T-helper 17 cell (primary cell): ENCODE data around the gene SOCS1. TPM values are rescaled to one million over a fixed set of nuclear protein-coding genes. Genes with fewer than 3 reads are reported as not detected.
A peak's percentile ranks its signal among the peaks of the same experiment; 100 is the strongest.

ENCODE experiments used
- ATAC-seq: fragments of 150-1000 bp; cut with Tn5 transposase; 2 replicates; pipeline ENCODE4 v1.10.0; 2021; ENCODE audit warnings: mild to moderate bottlenecking, moderate library complexity
- DNase-seq, 3 donors: peaks; one replicate each; pipeline versions ENCODE4 v3.0.0 to v3.0.0-alpha.2; 2020 to 2021
- H3K9me3 ChIP-seq: one replicate; pipeline ENCODE4 v1.7.0; 2013; ENCODE audit warnings: low read length, mild to moderate bottlenecking; ENCODE audit not compliant: control insufficient read depth, poor library complexity, severe bottlenecking
- H3K27ac Mint-ChIP-seq: one replicate; pipeline ENCODE4 v1.8.0; 2022; ENCODE audit warnings: mild to moderate bottlenecking, moderate library complexity, mixed read lengths
- H3K27me3 Mint-ChIP-seq: one replicate; pipeline ENCODE4 v1.8.0; 2022; ENCODE audit warnings: mixed read lengths
- H3K36me3 Mint-ChIP-seq: one replicate; pipeline ENCODE4 v1.8.0; 2022; ENCODE audit warnings: low read depth, mixed read lengths
- H3K4me1 Mint-ChIP-seq: one replicate; pipeline ENCODE4 v1.8.0; 2022; ENCODE audit warnings: mild to moderate bottlenecking, mixed read lengths
- H3K4me3 Mint-ChIP-seq: one replicate; pipeline ENCODE4 v1.8.0; 2022; ENCODE audit warnings: mild to moderate bottlenecking, moderate library complexity, mixed read lengths
- total RNA-seq, 4 donors: library from RNA in 2 of 4; stranded (reverse) in 2 of 4; gene quantifications; one replicate each; pipeline ENCODE4 v1.2.3 and lab custom pipeline; 2022 to 2026

The SOCS1 gene
- total RNA-seq, 2 donors from 2014 or later: 42.1 to 49.5 TPM

GRCh38 chr16:11262915-11263314, 6.9 kb upstream of the SOCS1 start:
- DNase-seq: no peak
- peak overlapping the region; percentile 89 for H3K27ac Mint-ChIP-seq
- no peaks in the 10 kb centered on the region for H3K27me3 Mint-ChIP-seq
- ATAC-seq: no peak
- no peaks in the 10 kb centered on the region for H3K36me3 Mint-ChIP-seq
- no peaks in the 10 kb centered on the region for H3K9me3 ChIP-seq
- H3K4me1 Mint-ChIP-seq: peaks cover 31% of the 10 kb centered on the region
- H3K4me3 Mint-ChIP-seq: no peak overlapping the region

DNA sequence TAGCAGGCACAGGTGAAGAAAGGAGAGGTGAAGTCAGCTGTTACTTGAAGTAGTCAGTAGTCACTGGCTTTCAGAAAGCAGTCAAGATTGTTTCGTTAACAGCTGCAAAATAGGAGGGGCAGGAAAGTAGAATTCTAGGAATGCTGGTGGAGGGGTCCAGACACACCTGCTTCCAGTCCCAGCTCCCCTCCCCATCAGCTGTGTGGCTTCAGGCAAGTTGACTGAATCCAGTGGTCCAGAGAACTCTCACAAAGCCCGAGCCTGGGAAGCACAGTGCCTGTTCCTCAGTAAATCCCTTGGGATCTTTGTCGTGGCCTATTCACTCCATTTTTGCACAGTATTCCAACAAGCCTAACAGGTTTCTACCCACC, 4.6 kb upstream of the SOCS1 start:
- peaks cover 44% of the 10 kb centered on the region for H3K4me1 Mint-ChIP-seq
- H3K27ac Mint-ChIP-seq: no peak overlapping the region
- H3K27me3 Mint-ChIP-seq: no peaks in the 10 kb centered on the region
- no peak for DNase-seq
- no peak for ATAC-seq
- H3K36me3 Mint-ChIP-seq: no peaks in the 10 kb centered on the region
- H3K9me3 ChIP-seq: no peaks in the 10 kb centered on the region
- H3K4me3 Mint-ChIP-seq: no peak overlapping the region

GRCh38 chr16:11259655-11260595, 3.9 kb upstream of the SOCS1 start:
- DNase-seq (no peak), ATAC-seq (no peak)
- H3K27me3 Mint-ChIP-seq: no peaks in the 10 kb centered on the region
- H3K9me3 ChIP-seq: no peaks in the 10 kb centered on the region
- H3K27ac Mint-ChIP-seq: no peak overlapping the region
- no peaks in the 10 kb centered on the region for H3K36me3 Mint-ChIP-seq
- H3K4me1 Mint-ChIP-seq: peaks cover 42% of the 10 kb centered on the region
- H3K4me3 Mint-ChIP-seq: peak overlapping the region; percentile 22

- Mint-ChIP-seq H3K4me3 (peak overlapping the region; percentile 69), H3K4me1 (peaks cover 39% of the 10 kb centered on the region)
These were observed 2.8 kb upstream of the SOCS1 start for GRCh38 chr16:11258553-11259492.

GRCh38 chr16:11257131-11257938, 1.3 kb upstream of the SOCS1 start:
- peak overlapping the region; percentile 98 for H3K4me3 Mint-ChIP-seq
- no peaks in the 10 kb centered on the region for H3K36me3 Mint-ChIP-seq

More at GRCh38 chr16:11258553-11259492, 2.8 kb upstream of the SOCS1 start:
- Mint-ChIP-seq H3K27ac (peak overlapping the region; percentile 62), H3K27me3 (no peaks in the 10 kb centered on the region), H3K36me3 (no peaks in the 10 kb centered on the region)
- no peaks in the 10 kb centered on the region for H3K9me3 ChIP-seq
- no peak for DNase-seq
- no peak for ATAC-seq

DNA sequence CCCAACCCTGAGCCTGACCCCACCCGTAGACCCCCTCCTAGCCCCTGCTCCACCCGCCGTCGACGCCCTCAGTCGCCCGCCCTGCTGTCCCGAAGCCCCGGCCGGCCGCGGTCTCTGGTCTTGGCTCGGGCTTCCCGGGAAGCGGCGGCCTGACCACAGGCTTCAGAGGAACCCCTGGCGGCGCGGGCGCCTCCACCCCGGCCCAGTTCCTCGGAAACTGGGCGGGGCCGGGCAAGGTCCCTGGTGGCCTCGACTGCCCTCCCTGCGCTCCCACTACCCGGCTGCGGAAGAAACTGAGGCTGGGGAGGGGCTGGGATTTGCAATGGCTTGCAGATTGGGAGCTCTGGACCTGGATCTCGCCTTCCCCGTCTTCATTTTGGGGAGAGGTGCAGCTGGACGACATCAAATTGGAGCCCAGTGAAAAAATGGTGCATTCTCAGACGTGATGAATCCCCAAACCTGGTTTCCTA, 692 bp upstream of the SOCS1 start:
- Mint-ChIP-seq H3K36me3 (peaks cover 2% of the 10 kb centered on the region), H3K27me3 (no peaks in the 10 kb centered on the region), H3K4me1 (peaks cover 46% of the 10 kb centered on the region), H3K27ac (peak overlapping the region; percentile 97), H3K4me3 (peak overlapping the region; percentile 98)
- no peaks in the 10 kb centered on the region for H3K9me3 ChIP-seq
- ATAC-seq (no peak), DNase-seq (peak in 2 of 3 donors; percentile 30 to 34)

More at GRCh38 chr16:11257131-11257938, 1.3 kb upstream of the SOCS1 start:
- DNase-seq (peak; percentile 22 to 39 (median 36)), ATAC-seq (peak; percentile 12)
- Mint-ChIP-seq H3K27me3 (no peaks in the 10 kb centered on the region), H3K4me1 (peaks cover 40% of the 10 kb centered on the region), H3K27ac (peak overlapping the region; percentile 97)
- H3K9me3 ChIP-seq: no peaks in the 10 kb centered on the region

DNA sequence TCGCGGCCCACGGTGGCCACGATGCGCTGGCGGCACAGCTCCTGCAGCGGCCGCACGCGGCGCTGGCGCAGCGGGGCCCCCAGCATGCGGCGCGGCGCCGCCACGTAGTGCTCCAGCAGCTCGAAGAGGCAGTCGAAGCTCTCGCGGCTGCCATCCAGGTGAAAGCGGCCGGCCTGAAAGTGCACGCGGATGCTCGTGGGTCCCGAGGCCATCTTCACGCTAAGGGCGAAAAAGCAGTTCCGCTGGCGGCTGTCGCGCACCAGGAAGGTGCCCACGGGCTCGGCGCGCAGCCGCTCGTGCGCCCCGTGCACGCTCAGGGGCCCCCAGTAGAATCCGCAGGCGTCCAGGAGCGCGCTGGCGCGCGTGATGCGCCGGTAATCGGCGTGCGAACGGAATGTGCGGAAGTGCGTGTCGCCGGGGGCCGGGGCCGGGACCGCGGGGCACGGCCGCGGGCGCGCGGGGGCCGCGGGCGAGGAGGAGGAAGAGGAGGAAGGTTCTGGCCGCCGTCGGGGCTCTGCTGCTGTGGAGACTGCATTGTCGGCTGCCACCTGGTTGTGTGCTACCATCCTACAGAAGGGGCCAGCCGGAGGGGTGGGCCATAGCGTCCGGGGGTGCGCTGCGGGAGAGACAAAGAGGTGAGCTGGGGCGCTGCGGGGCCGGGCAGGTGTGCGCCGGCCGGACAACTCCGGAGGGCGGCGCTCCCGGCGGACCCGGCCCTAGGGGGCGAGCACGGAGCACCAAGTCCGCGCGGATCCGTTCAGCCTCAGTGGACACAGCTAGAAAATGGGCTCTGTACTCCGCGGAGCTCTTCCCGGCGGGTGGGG, 879 bp downstream of the SOCS1 start:
- Mint-ChIP-seq H3K36me3 (peaks cover 2% of the 10 kb centered on the region), H3K27me3 (no peaks in the 10 kb centered on the region), H3K4me1 (peaks cover 52% of the 10 kb centered on the region), H3K27ac (peak overlapping the region; percentile 97), H3K4me3 (peak overlapping the region; percentile 91)
- DNase-seq: peak; percentile 48 to 63 (median 53)
- H3K9me3 ChIP-seq: no peaks in the 10 kb centered on the region
- ATAC-seq: peak; percentile 43

DNA sequence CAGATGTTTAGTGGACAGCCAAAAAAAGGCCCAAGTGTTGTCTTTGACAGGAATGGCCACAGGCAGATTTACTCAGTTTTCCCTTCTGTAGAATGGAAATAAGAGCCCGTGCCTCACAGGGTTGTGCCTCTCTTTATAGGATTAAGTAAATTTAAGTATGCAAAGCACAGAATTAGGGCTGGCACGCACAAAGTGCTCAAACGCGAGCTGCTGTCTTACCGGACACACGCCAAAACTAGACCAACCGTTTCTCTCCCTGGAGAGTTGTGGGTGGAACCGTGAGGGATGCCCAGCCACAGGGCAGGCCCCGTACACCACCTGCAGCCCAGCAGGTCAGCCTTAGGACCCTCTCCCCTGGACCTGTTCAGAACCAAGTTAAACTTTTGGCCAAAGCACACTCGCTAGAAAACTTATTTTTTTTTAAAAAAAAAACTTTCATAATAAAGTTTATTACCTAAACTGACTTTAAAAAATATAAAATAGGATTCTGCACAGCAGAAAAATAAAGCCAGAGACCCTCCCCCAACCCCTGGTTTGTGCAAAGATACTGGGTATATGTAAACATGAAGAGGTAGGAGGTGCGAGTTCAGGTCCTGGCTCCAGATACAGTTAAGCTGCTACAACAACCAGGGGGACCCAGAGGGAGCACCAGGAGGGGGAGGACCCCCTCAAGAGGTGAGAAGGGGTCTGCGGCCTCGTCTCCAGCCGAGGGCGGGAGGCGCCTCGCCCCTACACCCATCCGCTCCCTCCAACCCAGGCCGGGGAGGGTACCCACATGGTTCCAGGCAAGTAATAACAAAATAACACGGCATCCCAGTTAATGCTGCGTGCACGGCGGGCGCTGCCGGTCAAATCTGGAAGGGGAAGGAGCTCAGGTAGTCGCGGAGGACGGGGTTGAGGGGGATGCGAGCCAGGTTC, 1.8 kb downstream of the SOCS1 start:
- Mint-ChIP-seq H3K27ac (peak overlapping the region; percentile 97), H3K27me3 (no peaks in the 10 kb centered on the region), H3K4me1 (peaks cover 46% of the 10 kb centered on the region), H3K4me3 (peak overlapping the region; percentile 91), H3K36me3 (peaks cover 2% of the 10 kb centered on the region)
- ATAC-seq (no peak), DNase-seq (no peak)
- H3K9me3 ChIP-seq: no peaks in the 10 kb centered on the region

DNA sequence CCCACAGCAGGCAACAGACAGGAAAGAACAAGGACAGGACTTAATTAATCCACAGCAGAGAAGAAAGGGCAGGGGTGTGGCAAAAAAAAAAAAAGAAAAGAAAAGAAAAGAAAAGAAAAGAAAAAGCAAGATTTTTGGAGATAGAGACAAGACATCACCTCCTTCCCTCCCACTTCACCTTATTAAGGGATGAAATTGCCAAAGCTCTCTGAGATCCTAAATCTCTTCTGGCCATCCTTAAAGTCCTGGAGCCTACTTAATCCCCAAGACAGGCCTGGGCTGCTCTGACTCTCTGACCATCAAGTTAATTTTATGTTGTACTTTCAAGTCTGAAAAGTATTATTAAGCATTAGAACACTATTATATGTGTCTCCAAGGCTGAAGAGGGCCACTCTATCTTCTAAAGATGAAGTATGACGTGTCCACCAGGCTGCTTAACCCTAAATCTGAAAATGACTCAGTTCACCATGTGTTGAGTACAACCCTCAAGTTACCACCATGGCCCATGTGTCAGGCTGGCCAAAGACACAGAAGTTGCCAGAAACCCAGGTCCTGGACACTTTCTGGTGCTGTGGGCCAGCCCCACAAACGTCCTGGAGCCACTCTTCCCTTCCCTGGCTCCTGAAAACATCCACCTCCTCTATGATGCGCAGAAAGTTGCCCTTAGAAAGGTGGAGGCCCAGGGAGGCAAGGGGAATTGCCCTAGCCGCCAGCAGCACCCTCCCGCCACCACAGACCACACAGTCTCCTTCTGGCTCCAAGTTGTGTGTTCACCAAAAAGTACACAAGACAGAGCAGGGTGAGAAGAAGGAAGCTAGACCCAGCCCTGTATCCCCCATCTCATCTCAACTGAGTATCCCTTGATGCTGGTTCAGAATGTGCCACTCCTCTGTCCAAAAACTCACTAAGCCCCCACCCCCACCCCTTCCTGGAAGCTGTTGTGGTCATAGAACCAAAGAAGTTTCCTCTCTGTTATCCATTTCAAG, 2.7 kb downstream of the SOCS1 start:
- H3K9me3 ChIP-seq: no peaks in the 10 kb centered on the region
- H3K4me1 Mint-ChIP-seq: peaks cover 43% of the 10 kb centered on the region
- ATAC-seq: peak; percentile 47
- peak overlapping the region; percentile 91 for H3K4me3 Mint-ChIP-seq
- H3K36me3 Mint-ChIP-seq: peaks cover 2% of the 10 kb centered on the region
- peak in 2 of 3 donors; percentile 34 to 42 for DNase-seq
- H3K27me3 Mint-ChIP-seq: no peaks in the 10 kb centered on the region
- peak overlapping the region; percentile 97 for H3K27ac Mint-ChIP-seq

- Mint-ChIP-seq H3K27me3 (no peaks in the 10 kb centered on the region), H3K4me1 (peaks cover 38% of the 10 kb centered on the region)
These were observed 3.5 kb downstream of the SOCS1 start for GRCh38 chr16:11252482-11252931.

More at GRCh38 chr16:11252482-11252931, 3.5 kb downstream of the SOCS1 start:
- Mint-ChIP-seq H3K27ac (peak overlapping the region; percentile 97), H3K36me3 (peaks cover 2% of the 10 kb centered on the region), H3K4me3 (peak overlapping the region; percentile 91)
- ATAC-seq (no peak), DNase-seq (no peak)
- H3K9me3 ChIP-seq: no peaks in the 10 kb centered on the region
